ENCODE data around the gene ELOVL7. TPM values are rescaled to one million over a fixed set of nuclear protein-coding genes. Genes with fewer than 3 reads are reported as not detected.

Gene ELOVL7
- total RNA-seq, 1 experiment from 2014 or later: 2.5 TPM

DNA sequence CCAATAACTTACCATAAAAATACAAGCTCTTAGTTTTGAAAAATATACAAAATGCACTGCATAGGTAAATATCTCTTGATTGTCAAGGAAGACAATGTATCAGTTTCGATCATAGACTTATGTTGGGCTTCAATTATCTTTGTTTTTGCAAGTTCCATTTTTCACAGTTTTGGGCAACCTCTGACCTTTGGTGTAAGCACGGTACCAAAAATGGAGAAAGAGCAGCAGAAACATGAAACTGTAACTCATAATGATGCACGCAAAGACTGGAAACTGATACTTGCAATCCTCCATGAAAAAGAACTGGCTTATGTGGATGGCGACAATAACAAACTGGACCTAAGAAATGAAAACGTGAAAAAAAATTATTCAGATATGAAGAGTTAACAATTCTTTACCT lies 89.6 kb downstream of the ELOVL7 start:
- no peak overlapping the region for H2BK5ac ChIP-seq (ENCODE audit: insufficient read length, low read length)
- no CpG with 5 or more reads among the region's 5 CpGs for whole genome bisulfite sequencing (ENCODE audit: extremely low coverage, insufficient read length, low lambda C conversion rate)
- H4K8ac ChIP-seq (replicated peaks; ENCODE audit: insufficient read length, low read depth, low read length): no peak overlapping the region
- no peak overlapping the region for H2AK5ac ChIP-seq (ENCODE audit: insufficient read length, low read length)
- no peak overlapping the region for H4K91ac ChIP-seq (ENCODE audit: insufficient read length, low read depth, low read length)
- no peak overlapping the region for H2BK12ac ChIP-seq (ENCODE audit: insufficient read length, low read depth, low read length)
- no peak overlapping the region for H3K4me3 Mint-ChIP-seq
- no peaks in the 10 kb centered on the region for H3K9me3 Mint-ChIP-seq
- no peaks in the 10 kb centered on the region for H3K4me1 ChIP-seq (ENCODE audit: insufficient read depth, low read length)
- no peak overlapping the region for H3T11ph ChIP-seq (ENCODE audit: low read length)
- H3K79me2 ChIP-seq (ENCODE audit: insufficient read depth, low read length): no peaks in the 10 kb centered on the region
- no peak overlapping the region for H2BK15ac ChIP-seq (ENCODE audit: low read depth, low read length)
- H3K9me3 ChIP-seq (ENCODE audit: control insufficient read depth, low read depth, low read length): no peaks in the 10 kb centered on the region
- H3K27me3 ChIP-seq (ENCODE audit: insufficient read depth, low read length): no peaks in the 10 kb centered on the region
- no peak overlapping the region for H3K18ac ChIP-seq (ENCODE audit: insufficient read length, low read depth, low read length)
- H3K14ac ChIP-seq (ENCODE audit: insufficient read depth, low read length): no peak overlapping the region
- H2BK20ac ChIP-seq (ENCODE audit: low read depth, low read length, poor library complexity, severe bottlenecking): no peak overlapping the region
- no peaks in the 10 kb centered on the region for H3K4me1 Mint-ChIP-seq
- no peak overlapping the region for H4K5ac ChIP-seq (ENCODE audit: insufficient read length, low read depth, low read length)
- no peak overlapping the region for H3K27ac ChIP-seq (ENCODE audit: insufficient read length, low read depth, low read length)
- H3K23me2 ChIP-seq (ENCODE audit: insufficient read length, low read depth, low read length, poor library complexity, severe bottlenecking): no peaks in the 10 kb centered on the region
- no peak overlapping the region for H3K23ac ChIP-seq (ENCODE audit: insufficient read length, low read depth, low read length)
- DNase-seq: no peak
- H4K20me1 ChIP-seq (ENCODE audit: control insufficient read depth, insufficient read depth, insufficient read length): no peaks in the 10 kb centered on the region
- no peak overlapping the region for H3K4me2 ChIP-seq (ENCODE audit: insufficient read depth, insufficient read length, low read length)
- no peak overlapping the region for H3K9ac ChIP-seq (ENCODE audit: extremely low read depth, insufficient read length, low read length)
- H2AFZ ChIP-seq (ENCODE audit: low read length): no peak overlapping the region
- no peak overlapping the region for H2BK120ac ChIP-seq (ENCODE audit: low read depth, low read length, poor library complexity, severe bottlenecking)
- H3K79me1 ChIP-seq (ENCODE audit: insufficient read depth, low read depth, low read length, poor library complexity, severe bottlenecking): no peaks in the 10 kb centered on the region
- H3K27ac Mint-ChIP-seq: no peak overlapping the region
- no peak overlapping the region for H3K56ac ChIP-seq (ENCODE audit: insufficient read length, low read depth, low read length)
- no peaks in the 10 kb centered on the region for H3K27me3 Mint-ChIP-seq (ENCODE audit: low read depth)
- no peaks in the 10 kb centered on the region for H3K36me3 Mint-ChIP-seq (ENCODE audit: insufficient read depth in 1 of 3, low read depth in 3 of 3)
- H3K4ac ChIP-seq (ENCODE audit: low read depth, low read length): no peak overlapping the region
- TF ChIP-seq, protein P1, sequence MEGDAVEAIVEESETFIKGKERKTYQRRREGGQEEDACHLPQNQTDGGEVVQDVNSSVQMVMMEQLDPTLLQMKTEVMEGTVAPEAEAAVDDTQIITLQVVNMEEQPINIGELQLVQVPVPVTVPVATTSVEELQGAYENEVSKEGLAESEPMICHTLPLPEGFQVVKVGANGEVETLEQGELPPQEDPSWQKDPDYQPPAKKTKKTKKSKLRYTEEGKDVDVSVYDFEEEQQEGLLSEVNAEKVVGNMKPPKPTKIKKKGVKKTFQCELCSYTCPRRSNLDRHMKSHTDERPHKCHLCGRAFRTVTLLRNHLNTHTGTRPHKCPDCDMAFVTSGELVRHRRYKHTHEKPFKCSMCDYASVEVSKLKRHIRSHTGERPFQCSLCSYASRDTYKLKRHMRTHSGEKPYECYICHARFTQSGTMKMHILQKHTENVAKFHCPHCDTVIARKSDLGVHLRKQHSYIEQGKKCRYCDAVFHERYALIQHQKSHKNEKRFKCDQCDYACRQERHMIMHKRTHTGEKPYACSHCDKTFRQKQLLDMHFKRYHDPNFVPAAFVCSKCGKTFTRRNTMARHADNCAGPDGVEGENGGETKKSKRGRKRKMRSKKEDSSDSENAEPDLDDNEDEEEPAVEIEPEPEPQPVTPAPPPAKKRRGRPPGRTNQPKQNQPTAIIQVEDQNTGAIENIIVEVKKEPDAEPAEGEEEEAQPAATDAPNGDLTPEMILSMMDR (conservative IDR thresholded peaks at IDR 0.05): no peak
